ENCODE measurements around the gene LPIN3.

LPIN3 gene

DNA sequence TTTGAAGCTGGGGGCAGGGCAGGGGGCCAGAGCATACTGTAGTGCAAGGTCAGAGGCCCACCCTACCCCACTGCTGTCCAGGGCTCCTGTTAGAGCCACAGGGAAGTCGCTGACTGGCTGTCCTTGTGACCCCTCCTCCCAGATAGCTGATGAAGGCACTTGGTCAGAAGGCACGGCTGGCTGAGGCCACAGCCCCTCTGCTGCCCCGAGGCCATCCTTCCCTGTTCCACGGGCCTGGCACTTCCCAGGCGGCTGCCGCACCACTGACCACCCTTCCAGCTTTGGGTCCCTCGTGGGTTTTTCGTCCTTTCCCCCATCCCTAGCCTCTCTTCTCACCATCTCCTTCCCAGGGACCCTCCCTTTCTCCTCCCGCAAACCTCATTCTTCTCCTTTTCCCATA is 35.2 kb downstream of the LPIN3 start:
- TF ChIP-seq, protein P1, sequence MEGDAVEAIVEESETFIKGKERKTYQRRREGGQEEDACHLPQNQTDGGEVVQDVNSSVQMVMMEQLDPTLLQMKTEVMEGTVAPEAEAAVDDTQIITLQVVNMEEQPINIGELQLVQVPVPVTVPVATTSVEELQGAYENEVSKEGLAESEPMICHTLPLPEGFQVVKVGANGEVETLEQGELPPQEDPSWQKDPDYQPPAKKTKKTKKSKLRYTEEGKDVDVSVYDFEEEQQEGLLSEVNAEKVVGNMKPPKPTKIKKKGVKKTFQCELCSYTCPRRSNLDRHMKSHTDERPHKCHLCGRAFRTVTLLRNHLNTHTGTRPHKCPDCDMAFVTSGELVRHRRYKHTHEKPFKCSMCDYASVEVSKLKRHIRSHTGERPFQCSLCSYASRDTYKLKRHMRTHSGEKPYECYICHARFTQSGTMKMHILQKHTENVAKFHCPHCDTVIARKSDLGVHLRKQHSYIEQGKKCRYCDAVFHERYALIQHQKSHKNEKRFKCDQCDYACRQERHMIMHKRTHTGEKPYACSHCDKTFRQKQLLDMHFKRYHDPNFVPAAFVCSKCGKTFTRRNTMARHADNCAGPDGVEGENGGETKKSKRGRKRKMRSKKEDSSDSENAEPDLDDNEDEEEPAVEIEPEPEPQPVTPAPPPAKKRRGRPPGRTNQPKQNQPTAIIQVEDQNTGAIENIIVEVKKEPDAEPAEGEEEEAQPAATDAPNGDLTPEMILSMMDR (conservative IDR thresholded peaks at IDR 0.05; ENCODE audit: low read length), result no peak
- H3K4me3 ChIP-seq (ENCODE audit: low read length), result no peak overlapping the region
- no peak for DNase-seq (ENCODE audit: low read depth)

DNA sequence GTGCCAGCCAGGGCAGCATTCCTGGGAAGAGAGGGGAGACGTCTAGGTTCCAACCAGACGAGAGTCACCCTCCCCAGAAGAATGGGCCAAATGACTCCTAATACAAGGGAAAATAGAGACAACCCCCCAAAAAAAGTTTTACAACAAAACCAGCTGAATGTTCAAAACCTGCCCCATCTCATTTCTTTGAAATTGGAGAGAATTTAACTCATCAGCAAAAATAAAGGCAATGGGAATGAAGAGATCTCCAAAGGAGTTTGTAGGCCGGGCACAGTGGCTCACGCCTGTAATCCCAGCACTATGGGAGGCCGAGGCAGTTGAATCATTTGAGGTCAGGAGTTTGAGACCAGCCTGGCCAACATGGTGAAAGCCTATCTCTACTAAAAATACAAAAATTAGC is 35.7 kb downstream of the LPIN3 start:
- no peak overlapping the region for H3K4me3 ChIP-seq (ENCODE audit: low read length)
- TF ChIP-seq, protein P1 (conservative IDR thresholded peaks at IDR 0.05; ENCODE audit: low read length), result no peak
- DNase-seq (ENCODE audit: low read depth), result no peak

DNA sequence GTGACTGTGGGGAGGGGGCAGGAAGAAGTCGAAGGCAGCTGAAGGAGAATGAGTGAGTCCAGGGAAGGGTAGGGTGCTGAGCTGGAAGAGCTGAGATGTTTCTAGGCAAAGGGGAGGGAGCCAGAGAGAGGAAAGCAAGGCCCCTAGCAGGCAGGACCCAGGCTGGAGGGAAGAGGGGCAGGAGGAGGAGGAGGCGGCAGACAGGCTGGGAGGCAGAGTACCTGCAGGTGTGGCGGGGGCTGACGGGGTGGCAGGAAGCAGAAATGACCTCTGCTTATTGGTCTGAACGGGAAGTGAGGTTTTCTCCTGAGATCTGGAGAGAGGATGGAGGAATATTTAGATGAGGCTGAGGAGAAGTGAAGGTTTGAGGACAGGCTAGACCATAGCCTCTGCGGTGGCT is 36.7 kb downstream of the LPIN3 start:
- TF ChIP-seq, protein P1 (conservative IDR thresholded peaks at IDR 0.05; ENCODE audit: low read length), result no peak
- DNase-seq (ENCODE audit: low read depth), result no peak

DNA sequence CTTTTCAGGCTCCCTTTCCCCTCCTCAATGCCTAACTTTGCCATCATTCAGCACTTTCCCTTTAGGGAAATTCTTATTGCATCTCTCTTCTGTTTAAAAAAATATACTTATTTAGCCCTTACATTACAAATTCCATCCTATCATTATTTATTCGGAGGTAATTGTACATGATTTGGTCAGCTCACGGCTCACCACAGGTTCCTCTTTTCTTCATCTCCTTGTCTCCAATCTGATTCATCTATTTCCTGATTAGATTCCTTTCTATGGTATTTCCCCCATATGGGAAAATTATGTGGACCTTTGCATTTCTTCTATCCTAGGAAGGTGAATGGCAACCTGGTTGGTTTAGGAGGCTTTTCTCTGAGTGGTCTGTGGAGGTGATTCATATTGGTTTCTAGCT is 38.9 kb downstream of the LPIN3 start:
- no peak overlapping the region for H3K4me3 ChIP-seq (ENCODE audit: low read length)
- TF ChIP-seq, protein P1 (conservative IDR thresholded peaks at IDR 0.05; ENCODE audit: low read length), result no peak
- no peak for DNase-seq (ENCODE audit: low read depth)

More for the DNA sequence above, 36.7 kb downstream of the LPIN3 start:
- H3K4me3 ChIP-seq (ENCODE audit: low read length), result no peak overlapping the region

DNA sequence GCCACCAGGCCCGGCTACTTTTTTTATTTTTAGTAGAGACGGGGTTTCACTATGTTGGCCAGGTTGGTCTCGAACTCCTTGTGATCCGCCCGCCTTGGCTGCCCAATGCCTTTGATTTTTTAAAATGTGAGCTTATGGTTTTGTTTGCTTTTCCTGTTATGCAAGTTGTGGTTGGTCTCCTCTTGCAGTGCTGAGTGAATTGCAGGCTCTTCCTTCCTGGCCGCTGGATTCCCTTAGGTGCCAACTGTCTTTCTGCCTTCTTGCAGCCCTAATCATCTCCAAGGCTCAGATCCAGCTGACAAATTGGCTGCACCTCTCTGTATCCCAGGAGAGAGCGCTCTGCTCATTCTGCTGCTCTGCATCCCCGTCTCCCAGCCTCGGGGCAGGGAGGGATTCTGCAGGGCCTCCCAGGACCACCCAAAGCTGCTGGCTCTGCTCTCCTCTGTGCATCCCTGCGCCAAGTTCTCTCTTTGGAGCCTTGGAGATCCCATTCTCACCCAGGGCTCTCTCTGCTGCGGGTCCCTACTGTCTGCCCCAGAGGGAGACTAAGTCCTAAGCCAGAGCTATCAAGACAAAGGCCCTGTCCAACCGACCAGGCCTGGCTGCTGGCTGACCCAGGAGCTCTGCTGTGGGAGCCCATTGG is 40.1 kb downstream of the LPIN3 start:
- no peak overlapping the region for H3K4me3 ChIP-seq (ENCODE audit: low read length)
- TF ChIP-seq, protein P1 (conservative IDR thresholded peaks at IDR 0.05; ENCODE audit: low read length), result no peak
- peak; percentile 63 for DNase-seq (ENCODE audit: low read depth)

DNA sequence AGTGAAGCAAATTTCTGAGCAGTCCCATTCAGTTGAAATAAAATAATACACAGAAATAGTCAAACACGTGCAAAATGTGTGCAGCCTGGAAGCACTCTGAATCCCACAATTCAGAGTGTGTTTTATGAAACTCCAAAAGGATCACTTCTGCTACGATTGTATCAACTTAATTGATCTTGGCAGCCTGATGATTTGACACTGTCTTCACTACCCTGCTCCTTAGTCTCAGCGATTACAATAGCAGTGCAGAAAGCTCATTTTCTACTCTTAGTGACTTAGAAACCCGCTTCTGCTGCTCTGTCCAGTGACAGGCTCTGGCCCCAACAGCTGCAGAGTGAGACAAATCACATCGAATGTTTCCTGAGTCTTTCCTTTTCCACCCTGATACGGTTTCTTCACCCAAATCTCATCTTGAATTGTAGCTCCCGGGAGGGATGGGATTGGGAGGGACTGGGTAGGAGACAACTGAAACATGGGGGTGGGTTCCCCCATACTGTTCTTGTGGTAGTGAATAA is 42.2 kb downstream of the LPIN3 start:
- DNase-seq (ENCODE audit: low read depth), result no peak
- no peak overlapping the region for H3K4me3 ChIP-seq (ENCODE audit: low read length)
- TF ChIP-seq, protein P1 (conservative IDR thresholded peaks at IDR 0.05; ENCODE audit: low read length), result no peak

Measured in AG10803 (cell line).